DOHH2 (cell line): ENCODE measurements around the gene CENPP.

ENCODE experiments used
- H3F3A ChIP-seq: fragments of 200-600 bp; sonication (generic), shearing (Covaris generic); 2 replicates; pipeline ENCODE4 v1.6.0; 2016; ENCODE audit warnings: antibody characterized with exemption, mild to moderate bottlenecking; ENCODE audit not compliant: control insufficient read depth, insufficient read depth
- H3K27ac ChIP-seq: fragments of 200-600 bp; sonication (generic); 2 replicates; pipeline ENCODE4 v1.5.1; 2014; ENCODE audit warnings: low read depth, mild to moderate bottlenecking, low read length, moderate library complexity
- H3K27me3 ChIP-seq: fragments of 200-600 bp; sonication (generic); 2 replicates; pipeline ENCODE4 v1.6.1; 2014; ENCODE audit warnings: mild to moderate bottlenecking, low read length, mixed read lengths; ENCODE audit not compliant: control insufficient read depth
- H3K36me3 ChIP-seq: fragments of 200-600 bp; sonication (generic); 2 replicates; pipeline ENCODE4 v1.6.1; 2014; ENCODE audit warnings: mild to moderate bottlenecking, low read length, moderate library complexity, mixed read lengths; ENCODE audit not compliant: control insufficient read depth
- H3K4me1 ChIP-seq: fragments of 200-600 bp; sonication (generic); 2 replicates; pipeline ENCODE4 v1.6.1; 2014; ENCODE audit warnings: mild to moderate bottlenecking, low read length, mixed read lengths; ENCODE audit not compliant: control insufficient read depth
- H3K4me2 ChIP-seq: fragments of 200-600 bp; sonication (generic); 2 replicates; pipeline ENCODE4 v1.6.0; 2014; ENCODE audit warnings: mild to moderate bottlenecking, low read length, moderate library complexity
- H3K4me3 ChIP-seq: fragments of 200-600 bp; sonication (generic); 2 replicates; pipeline ENCODE4 v1.5.1; 2014; ENCODE audit warnings: mild to moderate bottlenecking, low read length, mixed read lengths
- H3K79me2 ChIP-seq: fragments of 200-600 bp; sonication (generic); 2 replicates; pipeline ENCODE4 v1.6.1; 2014; ENCODE audit warnings: mild to moderate bottlenecking, low read length, mixed read lengths; ENCODE audit not compliant: control insufficient read depth
- H3K9me2 ChIP-seq: fragments of 200-600 bp; sonication (generic); replicated peaks from 2 replicates; pipeline ENCODE4 v1.6.1; 2014; ENCODE audit warnings: mild to moderate bottlenecking, low read length, mixed read lengths; ENCODE audit not compliant: control insufficient read depth
- H3K9me3 ChIP-seq: fragments of 200-600 bp; sonication (generic); 2 replicates; pipeline ENCODE4 v1.6.1; 2014; ENCODE audit warnings: antibody characterized with exemption, low read length, mixed read lengths; ENCODE audit not compliant: control insufficient read depth, insufficient read depth
- H4K20me1 ChIP-seq: fragments of 200-600 bp; sonication (generic); 2 replicates; pipeline ENCODE4 v1.6.0; 2014; ENCODE audit warnings: low read depth, mild to moderate bottlenecking, antibody characterized with exemption, low read length, moderate library complexity; ENCODE audit not compliant: control insufficient read depth, insufficient read depth
- EZH2phosphoT487 ChIP-seq: fragments of 200-600 bp; sonication (generic); IDR thresholded peaks from 2 replicates; pipeline ENCODE4 v1.6.1; 2017; ENCODE audit warnings: borderline replicate concordance, mild to moderate bottlenecking, antibody characterized with exemption, low read length, moderate library complexity, mixed read lengths
- TF ChIP-seq, protein P1 (sequence below): fragments of 200-600 bp; sonication (generic); IDR thresholded peaks from one replicate; pipeline ENCODE4 v1.5.1; 2014; ENCODE audit warnings: antibody characterized with exemption, mild to moderate bottlenecking, low read depth, low read length; ENCODE audit not compliant: poor library complexity, severe bottlenecking

The CENPP gene

GRCh38 chr9:92599938-92600461 is 274.2 kb downstream of the CENPP start:
- H3K4me3 ChIP-seq, result no peak overlapping the region
- H3K9me3 ChIP-seq, result peaks cover 5% of the 10 kb centered on the region; the same call in 1 of the 2 replicates
- H3K4me2 ChIP-seq, result no peak overlapping the region
- H3K4me1 ChIP-seq, result no peaks in the 10 kb centered on the region
- no peak overlapping the region for H3K27ac ChIP-seq
- no peaks in the 10 kb centered on the region for H3K27me3 ChIP-seq
- H3K36me3 ChIP-seq, result no peaks in the 10 kb centered on the region
- H3F3A ChIP-seq, result no peaks in the 10 kb centered on the region
- TF ChIP-seq EZH2phosphoT487, result no peak
- TF ChIP-seq, protein P1, sequence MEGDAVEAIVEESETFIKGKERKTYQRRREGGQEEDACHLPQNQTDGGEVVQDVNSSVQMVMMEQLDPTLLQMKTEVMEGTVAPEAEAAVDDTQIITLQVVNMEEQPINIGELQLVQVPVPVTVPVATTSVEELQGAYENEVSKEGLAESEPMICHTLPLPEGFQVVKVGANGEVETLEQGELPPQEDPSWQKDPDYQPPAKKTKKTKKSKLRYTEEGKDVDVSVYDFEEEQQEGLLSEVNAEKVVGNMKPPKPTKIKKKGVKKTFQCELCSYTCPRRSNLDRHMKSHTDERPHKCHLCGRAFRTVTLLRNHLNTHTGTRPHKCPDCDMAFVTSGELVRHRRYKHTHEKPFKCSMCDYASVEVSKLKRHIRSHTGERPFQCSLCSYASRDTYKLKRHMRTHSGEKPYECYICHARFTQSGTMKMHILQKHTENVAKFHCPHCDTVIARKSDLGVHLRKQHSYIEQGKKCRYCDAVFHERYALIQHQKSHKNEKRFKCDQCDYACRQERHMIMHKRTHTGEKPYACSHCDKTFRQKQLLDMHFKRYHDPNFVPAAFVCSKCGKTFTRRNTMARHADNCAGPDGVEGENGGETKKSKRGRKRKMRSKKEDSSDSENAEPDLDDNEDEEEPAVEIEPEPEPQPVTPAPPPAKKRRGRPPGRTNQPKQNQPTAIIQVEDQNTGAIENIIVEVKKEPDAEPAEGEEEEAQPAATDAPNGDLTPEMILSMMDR, result no peak
- H3K9me2 ChIP-seq, result no peaks in the 10 kb centered on the region
- H4K20me1 ChIP-seq, result no peaks in the 10 kb centered on the region
- no peaks in the 10 kb centered on the region for H3K79me2 ChIP-seq

GRCh38 chr9:92600462-92601261 is 274.9 kb downstream of the CENPP start:
- peaks cover 5% of the 10 kb centered on the region; the same call in 1 of the 2 replicates for H3K9me3 ChIP-seq
- no peaks in the 10 kb centered on the region for H3K79me2 ChIP-seq
- no peaks in the 10 kb centered on the region for H3K4me1 ChIP-seq
- H3K4me2 ChIP-seq, result no peak overlapping the region
- H3F3A ChIP-seq, result no peaks in the 10 kb centered on the region
- no peak overlapping the region for H3K27ac ChIP-seq
- no peak overlapping the region for H3K4me3 ChIP-seq
- TF ChIP-seq EZH2phosphoT487, result no peak
- TF ChIP-seq, protein P1, result no peak
- H3K9me2 ChIP-seq, result no peaks in the 10 kb centered on the region
- no peaks in the 10 kb centered on the region for H3K36me3 ChIP-seq
- no peaks in the 10 kb centered on the region for H3K27me3 ChIP-seq
- H4K20me1 ChIP-seq, result no peaks in the 10 kb centered on the region

- H3K27ac ChIP-seq, result no peak overlapping the region
- H3K4me3 ChIP-seq, result no peak overlapping the region
- no peak overlapping the region for H3K4me2 ChIP-seq
- H3K9me2 ChIP-seq, result no peaks in the 10 kb centered on the region
- no peaks in the 10 kb centered on the region for H3F3A ChIP-seq
- peaks cover 5% of the 10 kb centered on the region; the same call in 1 of the 2 replicates for H3K9me3 ChIP-seq
- no peaks in the 10 kb centered on the region for H3K4me1 ChIP-seq
- no peaks in the 10 kb centered on the region for H3K79me2 ChIP-seq
- H4K20me1 ChIP-seq, result no peaks in the 10 kb centered on the region
- H3K36me3 ChIP-seq, result no peaks in the 10 kb centered on the region
- no peaks in the 10 kb centered on the region for H3K27me3 ChIP-seq
- TF ChIP-seq, protein P1, result no peak
- TF ChIP-seq EZH2phosphoT487, result no peak
These were observed 275.7 kb downstream of the CENPP start for GRCh38 chr9:92601451-92601850.
